ENCODE results near the gene ZFP91.
A peak's percentile ranks its signal among the peaks of the same experiment; 100 is the strongest.

The ZFP91 gene

GRCh38 chr11:58575377-58576020, 3.4 kb upstream of the ZFP91 start, which contains the start of gene LPXN:
TSS of gene LPXN (minus strand) at chr11:58575856. CDS start at chr11:58575772, 84 bp downstream.
- Mint-ChIP-seq H3K36me3 (ENCODE audit: low read depth) (peaks cover 35% of the 10 kb centered on the region), H3K27me3 (ENCODE audit: low read depth) (no peaks in the 10 kb centered on the region), H3K4me1 (ENCODE audit: low read depth) (peaks cover 34% of the 10 kb centered on the region), H3K27ac (peak within 1 kb of the TSS; percentile 100), H3K9me3 (no peaks in the 10 kb centered on the region), H3K4me3 (peak within 1 kb of the TSS; percentile 90)
- peak; percentile 38 for DNase-seq (ENCODE audit: low spot score)

GRCh38 chr11:58576887-58577471, 1.9 kb upstream of the ZFP91 start:
- Mint-ChIP-seq H3K4me3 (peak overlapping the region; percentile 90), H3K4me1 (ENCODE audit: low read depth) (peaks cover 36% of the 10 kb centered on the region), H3K36me3 (ENCODE audit: low read depth) (peaks cover 31% of the 10 kb centered on the region), H3K9me3 (no peaks in the 10 kb centered on the region), H3K27me3 (ENCODE audit: low read depth) (no peaks in the 10 kb centered on the region), H3K27ac (peak overlapping the region; percentile 100)
- no peak for DNase-seq (ENCODE audit: low spot score)

- Mint-ChIP-seq H3K27ac (peak overlapping the region; percentile 100), H3K4me1 (ENCODE audit: low read depth) (peaks cover 39% of the 10 kb centered on the region), H3K4me3 (peak overlapping the region; percentile 90), H3K27me3 (ENCODE audit: low read depth) (no peaks in the 10 kb centered on the region), H3K36me3 (ENCODE audit: low read depth) (peaks cover 29% of the 10 kb centered on the region), H3K9me3 (no peaks in the 10 kb centered on the region)
- DNase-seq (ENCODE audit: low spot score): peak; percentile 82
Measured at GRCh38 chr11:58577555-58578135, 1.2 kb upstream of the ZFP91 start.

- Mint-ChIP-seq H3K27me3 (ENCODE audit: low read depth) (no peaks in the 10 kb centered on the region), H3K4me1 (ENCODE audit: low read depth) (peaks cover 43% of the 10 kb centered on the region), H3K9me3 (no peaks in the 10 kb centered on the region), H3K27ac (peak overlapping the region; percentile 100), H3K4me3 (peak overlapping the region; percentile 90), H3K36me3 (ENCODE audit: low read depth) (peaks cover 30% of the 10 kb centered on the region)
- peak; percentile 91 for DNase-seq (ENCODE audit: low spot score)
Measured at GRCh38 chr11:58578136-58578634, 678 bp upstream of the ZFP91 start.

- no peaks in the 10 kb centered on the region for H3K27me3 Mint-ChIP-seq (ENCODE audit: low read depth)
- peaks cover 28% of the 10 kb centered on the region for H3K36me3 Mint-ChIP-seq (ENCODE audit: low read depth)
- peak overlapping the region; percentile 97 for H3K4me3 Mint-ChIP-seq
- peak; percentile 90 for DNase-seq (ENCODE audit: low spot score)
- H3K27ac Mint-ChIP-seq: peak overlapping the region; percentile 100
- no peaks in the 10 kb centered on the region for H3K9me3 Mint-ChIP-seq
- peaks cover 48% of the 10 kb centered on the region for H3K4me1 Mint-ChIP-seq (ENCODE audit: low read depth)
Measured at GRCh38 chr11:58579192-58580129, 598 bp downstream of the ZFP91 start.

GRCh38 chr11:58580311-58580710, 1.4 kb downstream of the ZFP91 start:
- H3K27me3 Mint-ChIP-seq (ENCODE audit: low read depth): no peaks in the 10 kb centered on the region
- H3K27ac Mint-ChIP-seq: peak overlapping the region; percentile 95
- H3K9me3 Mint-ChIP-seq: no peaks in the 10 kb centered on the region
- no peak for DNase-seq (ENCODE audit: low spot score)
- peaks cover 48% of the 10 kb centered on the region for H3K4me1 Mint-ChIP-seq (ENCODE audit: low read depth)
- H3K4me3 Mint-ChIP-seq: peak overlapping the region; percentile 97
- peaks cover 24% of the 10 kb centered on the region for H3K36me3 Mint-ChIP-seq (ENCODE audit: low read depth)

GRCh38 chr11:58582437-58582836, 3.6 kb downstream of the ZFP91 start:
- Mint-ChIP-seq H3K27ac (no peak overlapping the region), H3K36me3 (ENCODE audit: low read depth) (peaks cover 31% of the 10 kb centered on the region), H3K9me3 (no peaks in the 10 kb centered on the region), H3K4me1 (ENCODE audit: low read depth) (peaks cover 41% of the 10 kb centered on the region), H3K27me3 (ENCODE audit: low read depth) (no peaks in the 10 kb centered on the region), H3K4me3 (peak overlapping the region; percentile 97)
- no peak for DNase-seq (ENCODE audit: low spot score)

- peaks cover 41% of the 10 kb centered on the region for H3K4me1 Mint-ChIP-seq (ENCODE audit: low read depth)
- peaks cover 29% of the 10 kb centered on the region for H3K36me3 Mint-ChIP-seq (ENCODE audit: low read depth)
- no peak overlapping the region for H3K27ac Mint-ChIP-seq
- DNase-seq (ENCODE audit: low spot score): no peak
- no peaks in the 10 kb centered on the region for H3K27me3 Mint-ChIP-seq (ENCODE audit: low read depth)
- H3K4me3 Mint-ChIP-seq: no peak overlapping the region
- no peaks in the 10 kb centered on the region for H3K9me3 Mint-ChIP-seq
Measured at GRCh38 chr11:58586998-58587397, 8.1 kb downstream of the ZFP91 start.

GRCh38 chr11:58591659-58592058, 12.8 kb downstream of the ZFP91 start:
- H3K27ac Mint-ChIP-seq: no peak overlapping the region
- H3K4me1 Mint-ChIP-seq (ENCODE audit: low read depth): peaks cover 47% of the 10 kb centered on the region
- DNase-seq (ENCODE audit: low spot score): no peak
- H3K4me3 Mint-ChIP-seq: no peak overlapping the region
- peaks cover 44% of the 10 kb centered on the region for H3K36me3 Mint-ChIP-seq (ENCODE audit: low read depth)
- H3K9me3 Mint-ChIP-seq: no peaks in the 10 kb centered on the region
- H3K27me3 Mint-ChIP-seq (ENCODE audit: low read depth): no peaks in the 10 kb centered on the region

- H3K36me3 Mint-ChIP-seq (ENCODE audit: low read depth): peaks cover 43% of the 10 kb centered on the region
- no peak overlapping the region for H3K4me3 Mint-ChIP-seq
- peaks cover 56% of the 10 kb centered on the region for H3K4me1 Mint-ChIP-seq (ENCODE audit: low read depth)
Measured at GRCh38 chr11:58592760-58593472, 14.1 kb downstream of the ZFP91 start.

GRCh38 chr11:58594826-58595225, 16.0 kb downstream of the ZFP91 start:
- Mint-ChIP-seq H3K9me3 (no peaks in the 10 kb centered on the region), H3K36me3 (ENCODE audit: low read depth) (peaks cover 47% of the 10 kb centered on the region), H3K27ac (no peak overlapping the region), H3K27me3 (ENCODE audit: low read depth) (no peaks in the 10 kb centered on the region), H3K4me3 (no peak overlapping the region), H3K4me1 (ENCODE audit: low read depth) (peaks cover 68% of the 10 kb centered on the region)
- DNase-seq (ENCODE audit: low spot score): no peak

More at GRCh38 chr11:58592760-58593472, 14.1 kb downstream of the ZFP91 start:
- H3K27ac Mint-ChIP-seq: peak overlapping the region; percentile 13
- DNase-seq (ENCODE audit: low spot score): no peak
- no peaks in the 10 kb centered on the region for H3K9me3 Mint-ChIP-seq
- no peaks in the 10 kb centered on the region for H3K27me3 Mint-ChIP-seq (ENCODE audit: low read depth)

- DNase-seq (ENCODE audit: low spot score): no peak
- Mint-ChIP-seq H3K27me3 (ENCODE audit: low read depth) (no peaks in the 10 kb centered on the region), H3K9me3 (no peaks in the 10 kb centered on the region), H3K27ac (peak overlapping the region; percentile 56), H3K4me3 (peak overlapping the region; percentile 7), H3K4me1 (ENCODE audit: low read depth) (peaks cover 71% of the 10 kb centered on the region), H3K36me3 (ENCODE audit: low read depth) (peaks cover 51% of the 10 kb centered on the region)
Measured at GRCh38 chr11:58596621-58597020, 17.8 kb downstream of the ZFP91 start.
